NCI-H1417 (cell line): ENCODE data around the gene RAD23A.
"Not testable (repeated sequence)": the region's sequence is repeated elsewhere in the genome, so short reads cannot be mapped to it uniquely, and the experiment has no call there.

ENCODE experiments used
- DNase-seq, 3 experiments: peaks; one replicate each; lab custom pipeline; 2025; lab: John Stamatoyannopoulos, UW

RAD23A gene

GRCh38 chr19:12955575-12955974 lies 9.9 kb downstream of the RAD23A start:
- DNase-seq = not testable (repeated sequence)

DNA sequence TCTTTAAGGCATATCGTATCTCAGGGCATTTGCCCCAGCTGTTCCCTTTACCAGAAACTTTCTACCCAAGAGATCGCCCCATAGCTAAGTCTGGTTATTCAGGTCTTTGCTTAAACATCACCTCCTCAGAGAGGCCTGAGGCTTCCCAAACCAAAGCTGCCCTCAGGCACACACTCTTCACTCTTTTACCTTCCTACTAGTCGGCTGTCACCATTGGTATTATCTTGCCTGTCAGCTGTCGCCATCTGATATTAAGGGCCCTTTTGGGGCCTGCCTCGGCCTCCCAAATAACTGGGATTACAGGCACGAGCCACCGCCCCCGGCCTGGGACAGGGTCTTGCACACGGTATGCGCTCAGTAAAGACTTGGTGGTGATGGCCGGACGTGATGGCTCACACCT lies 10.3 kb downstream of the RAD23A start:
- DNase-seq = no peak

GRCh38 chr19:12956446-12957388 lies 11.1 kb downstream of the RAD23A start, which contains the start of gene GADD45GIP1:
Gene GADD45GIP1, minus strand, starts transcription at chr19:12957223. Its CDS starts 11 bp downstream, at chr19:12957212.
- DNase-seq = peak; percentile 65 to 92 (median 90)

DNA sequence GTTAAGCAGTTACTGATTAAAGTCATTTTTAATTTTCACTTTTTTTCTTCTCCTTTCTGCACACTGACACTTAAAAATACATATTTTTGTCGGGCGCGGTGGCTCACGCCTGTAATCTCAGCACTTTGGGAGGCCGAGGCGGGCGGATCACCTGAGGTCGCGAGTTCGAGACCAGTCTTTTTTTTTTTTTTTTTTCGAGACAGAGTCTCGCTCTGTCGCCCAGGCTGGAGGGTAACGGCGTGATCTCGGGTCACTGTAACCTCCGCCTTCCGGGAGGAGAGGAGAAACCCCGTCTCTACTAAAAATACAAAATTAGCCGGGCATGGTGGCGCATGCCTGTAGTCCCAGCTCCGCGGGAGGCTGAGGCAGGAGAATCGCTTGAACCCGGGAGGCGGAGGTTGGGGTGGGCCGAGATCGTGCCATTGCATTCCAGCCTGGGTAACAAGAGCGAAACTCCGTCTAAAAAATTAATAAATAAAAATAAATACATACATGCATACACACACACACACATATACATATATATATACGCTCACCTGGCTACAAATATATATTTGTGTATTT lies 11.8 kb downstream of the RAD23A start:
- DNase-seq = not testable (repeated sequence)

DNA sequence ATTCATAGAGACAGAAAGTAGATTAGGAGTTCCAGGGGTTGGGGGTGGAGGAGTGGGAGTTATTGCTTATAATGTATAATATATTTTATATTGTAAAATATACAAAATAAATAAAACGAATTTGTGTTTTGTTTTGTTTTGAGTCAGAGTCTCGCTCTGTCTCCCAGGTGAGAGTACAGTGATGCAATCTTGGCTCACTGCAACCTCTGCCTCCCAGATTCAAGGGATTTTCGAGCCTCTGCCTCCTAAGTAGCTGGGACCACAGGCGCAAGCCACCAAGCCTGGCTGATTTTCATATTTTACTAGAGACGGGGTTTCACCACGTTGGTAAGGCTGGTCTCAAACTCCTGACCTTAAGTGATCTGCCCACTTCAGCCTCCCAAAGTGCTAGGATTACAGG lies 13.8 kb downstream of the RAD23A start:
- no peak for DNase-seq

GRCh38 chr19:12965017-12965811 lies 19.6 kb downstream of the RAD23A start:
- DNase-seq = peak; percentile 64 to 93 (median 87)

DNA sequence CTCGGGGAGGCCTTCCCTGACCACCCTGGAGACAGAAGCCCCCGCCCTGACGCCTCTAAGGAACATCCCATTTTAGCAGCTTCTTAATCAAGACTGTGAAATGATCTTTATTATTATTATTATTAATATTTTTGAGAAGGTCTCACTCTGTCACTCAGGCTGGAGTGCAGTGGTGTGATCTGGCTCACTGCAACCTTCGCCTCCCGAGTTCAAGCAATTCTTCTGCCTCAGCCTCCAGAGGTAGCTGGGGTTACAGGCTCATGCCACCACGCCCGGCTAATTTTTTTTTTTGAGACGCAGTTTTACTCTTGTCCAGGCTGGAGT lies 20.1 kb downstream of the RAD23A start:
- DNase-seq = no peak

GRCh38 chr19:12967907-12968306 lies 22.2 kb downstream of the RAD23A start:
- no peak for DNase-seq

DNA sequence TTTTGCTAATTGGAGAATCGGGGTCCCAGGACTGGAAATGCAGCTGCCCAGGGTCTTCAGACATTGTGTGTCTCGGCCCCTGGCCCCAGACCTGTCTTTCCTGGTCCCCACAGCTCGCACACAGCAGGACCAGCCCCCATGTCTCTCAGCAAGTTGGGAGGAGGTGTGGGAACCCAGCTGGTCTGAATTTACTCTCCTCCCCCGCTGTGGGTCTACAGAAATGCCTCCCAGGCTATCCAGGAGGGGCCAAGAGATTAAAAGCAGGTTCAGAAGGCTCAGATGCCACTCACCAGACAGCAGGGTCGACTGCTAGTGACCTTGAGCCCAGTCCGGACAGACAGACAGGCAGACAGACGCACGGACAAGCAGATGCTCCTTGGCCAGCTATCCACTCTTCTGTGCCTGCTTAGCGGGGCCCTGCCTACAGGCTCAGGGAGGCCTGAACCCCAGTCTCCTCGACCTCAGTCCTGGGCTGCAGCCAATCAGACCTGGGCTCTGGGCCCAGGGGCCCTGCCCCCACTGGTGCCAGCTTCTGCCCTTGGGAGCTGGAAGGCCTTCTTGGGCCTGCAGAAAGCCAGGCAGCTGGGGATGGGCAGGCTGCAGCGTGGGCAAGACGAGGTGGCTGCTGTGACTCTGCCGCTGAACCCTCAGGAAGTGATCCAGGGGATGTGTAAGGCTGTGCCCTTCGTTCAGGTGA lies 23.8 kb downstream of the RAD23A start, which contains the start of gene DAND5:
Gene DAND5 (plus strand): TSS at position 285 of the 697 bp plus-strand sequence. CDS start 85 bp downstream, at position 370.
- DNase-seq = no peak

GRCh38 chr19:12970070-12970820 lies 24.6 kb downstream of the RAD23A start:
- no peak for DNase-seq

- DNase-seq = no peak
Measured at GRCh38 chr19:12973236-12973635, 27.6 kb downstream of the RAD23A start.

GRCh38 chr19:12974301-12975220 lies 28.9 kb downstream of the RAD23A start:
- no peak for DNase-seq

DNA sequence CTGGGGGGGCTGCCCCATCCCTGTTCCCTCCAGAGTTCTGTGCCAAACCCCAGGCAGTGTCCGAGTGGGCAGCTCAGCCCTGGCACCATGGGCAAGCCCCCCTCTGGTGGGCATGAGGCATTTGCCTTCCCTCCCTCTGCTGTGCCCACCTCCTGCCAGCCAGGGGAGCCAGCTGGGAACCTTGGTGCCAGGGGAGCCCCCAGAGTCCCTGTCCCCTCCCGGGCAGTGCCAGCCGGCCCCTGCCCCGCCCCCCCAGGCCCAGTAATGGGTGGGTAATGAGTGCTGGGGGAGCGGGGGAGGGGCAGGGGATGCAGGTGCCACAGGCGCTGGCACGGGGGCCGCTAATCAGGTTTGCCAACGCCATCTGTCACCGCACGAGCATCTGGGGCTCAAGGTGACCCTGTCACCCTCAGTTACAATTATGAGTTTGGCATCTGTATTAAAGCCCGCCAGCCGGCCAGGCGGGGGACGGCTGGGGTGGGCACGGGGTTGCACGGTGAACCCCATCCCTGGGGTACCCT lies 29.6 kb downstream of the RAD23A start:
- peak in 2 of 3 experiments; percentile 22 to 57 for DNase-seq

GRCh38 chr19:12976109-12976508 lies 30.4 kb downstream of the RAD23A start:
- not testable (repeated sequence) for DNase-seq

DNA sequence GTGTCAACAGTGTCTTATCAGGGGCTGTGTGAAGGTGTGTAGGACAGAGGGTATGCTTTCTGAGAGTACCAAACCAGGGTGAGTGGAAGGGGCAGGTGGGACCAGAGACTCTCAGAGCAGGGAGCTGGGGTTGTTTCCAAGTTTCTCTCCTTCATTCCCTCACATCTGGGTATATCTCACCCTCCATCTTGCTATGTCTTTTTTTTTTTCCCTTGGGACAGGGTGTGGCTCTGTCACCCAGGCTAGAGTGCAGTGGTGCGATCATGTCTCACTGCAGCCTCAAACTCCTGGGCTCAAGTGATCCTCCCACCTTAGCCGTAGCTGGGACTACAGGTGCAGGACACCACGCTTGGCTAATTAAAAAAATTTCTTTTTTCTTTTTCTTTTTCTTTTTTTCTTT lies 34.3 kb downstream of the RAD23A start:
- DNase-seq = no peak

DNA sequence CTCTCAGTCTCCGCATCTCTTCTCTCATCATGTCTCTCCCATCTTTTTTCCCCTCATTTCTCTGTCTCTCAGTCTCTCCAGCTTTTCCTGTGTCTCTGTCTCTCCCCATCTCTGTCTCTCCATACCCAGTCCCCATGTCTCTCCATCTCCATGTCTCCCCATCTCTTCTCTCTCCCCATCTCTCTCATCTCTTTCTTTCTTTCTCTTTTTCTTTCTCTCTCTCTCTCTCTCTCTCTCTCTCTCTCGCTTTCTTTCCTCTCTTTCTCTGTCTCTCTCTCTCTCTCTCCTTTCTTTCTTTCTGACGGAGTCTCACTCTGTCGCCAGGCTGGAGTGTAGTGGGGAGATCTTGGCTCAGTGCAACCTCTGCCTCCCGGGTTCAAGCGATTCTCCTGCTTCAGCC lies 37.0 kb downstream of the RAD23A start:
- DNase-seq = no peak

DNA sequence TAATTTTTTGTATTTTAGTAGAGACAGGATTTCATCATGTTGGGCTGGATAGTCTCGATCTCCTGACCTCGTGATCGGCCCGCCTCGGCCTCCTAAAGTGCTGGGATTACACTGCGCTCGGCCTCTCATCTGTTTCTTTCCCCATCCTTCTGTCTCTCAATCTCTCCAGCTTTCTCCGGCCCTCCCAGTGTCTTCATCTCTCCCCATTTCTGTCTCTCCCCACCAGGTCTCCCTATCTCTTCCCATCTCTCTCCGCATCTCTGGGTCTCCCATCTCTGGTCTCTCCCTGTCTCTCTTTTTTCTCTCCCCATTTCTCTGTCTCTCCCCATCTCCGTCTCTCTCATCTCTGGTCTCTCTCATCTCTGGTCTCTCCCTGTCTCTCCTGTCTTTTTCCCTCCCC lies 37.4 kb downstream of the RAD23A start:
- no peak for DNase-seq

GRCh38 chr19:12983542-12984142 lies 38.0 kb downstream of the RAD23A start:
- peak; percentile 70 to 85 (median 84) for DNase-seq

DNA sequence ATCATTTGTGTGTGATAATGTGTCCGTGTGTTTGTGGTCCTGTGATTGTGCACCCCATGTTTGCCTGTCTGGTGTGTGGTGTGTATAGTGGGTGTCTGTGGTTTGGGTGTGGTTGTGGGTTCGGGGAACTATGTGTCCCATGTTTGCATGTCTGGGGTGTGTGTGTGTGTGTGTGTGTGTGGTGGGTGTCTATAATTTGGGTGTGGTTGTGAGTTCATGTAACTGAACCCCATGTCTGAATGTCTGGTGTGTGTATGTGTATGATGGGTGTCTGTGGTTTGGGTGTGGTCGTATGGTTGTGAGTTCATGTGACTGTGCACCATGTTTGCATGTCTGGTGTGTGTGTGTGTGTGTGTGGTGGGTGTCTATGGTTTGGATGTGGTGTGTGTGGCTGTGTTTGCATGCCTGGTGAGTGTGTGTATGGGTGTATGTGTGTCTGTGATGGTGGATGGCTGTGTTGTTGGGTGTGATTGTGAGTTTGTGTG lies 38.5 kb downstream of the RAD23A start:
- DNase-seq = peak in 1 of 3 experiments; percentile 52
